SK-N-SH (cell line): Measurements from ENCODE around the gene GRB7.
"Not testable (repeated sequence)": the region's sequence is repeated elsewhere in the genome, so short reads cannot be mapped to it uniquely, and the experiment has no call there.

ENCODE experiments used
- CHD2 ChIP-seq: fragments of 150-350 bp; IDR thresholded peaks from 2 replicates; pipeline ENCODE4 v1.6.1; 2018; ENCODE audit warnings: low read length; ENCODE audit not compliant: partially characterized antibody
- CTCF ChIP-seq: fragments of 200-600 bp; sonication (generic); IDR thresholded peaks from 2 replicates; pipeline ENCODE4 v1.6.1; 2017; ENCODE audit warnings: antibody characterized with exemption, mild to moderate bottlenecking, moderate library complexity
- EP300 ChIP-seq, 2 experiments: IDR thresholded peaks; 2 replicates each; pipeline versions ENCODE4 v1.4.0 to v1.6.1; 2012; ENCODE audit warnings: borderline replicate concordance in 1 of 2, low read depth in 1 of 2, low read length in 1 of 2
- EZH2phosphoT487 ChIP-seq: fragments of 200-600 bp; sonication (generic); IDR thresholded peaks from 2 replicates; pipeline ENCODE4 v1.6.1; 2017; ENCODE audit warnings: low read depth, mixed run types, mild to moderate bottlenecking, antibody characterized with exemption, moderate library complexity, borderline replicate concordance
- MAX ChIP-seq: IDR thresholded peaks from 2 replicates; pipeline ENCODE4 v1.4.0; 2012; ENCODE audit warnings: low read depth
- MXI1 ChIP-seq: IDR thresholded peaks from 2 replicates; pipeline ENCODE4 v1.6.1; 2012; ENCODE audit warnings: mild to moderate bottlenecking, low read depth, low read length, improper control_type of control experiment
- POLR2AphosphoS5 ChIP-seq: IDR thresholded peaks from 2 replicates; pipeline ENCODE4 v1.6.1; 2012; ENCODE audit warnings: low read depth, low read length
- RAD21 ChIP-seq: IDR thresholded peaks from 2 replicates; pipeline ENCODE4 v1.6.1; 2012; ENCODE audit warnings: mild to moderate bottlenecking, low read length
- RCOR1 ChIP-seq: fragments of 150-350 bp; IDR thresholded peaks from 2 replicates; pipeline ENCODE4 v1.6.1; 2017; ENCODE audit warnings: antibody characterized with exemption, low read length
- SMC3 ChIP-seq: IDR thresholded peaks from 2 replicates; pipeline ENCODE4 v1.6.1; 2012; ENCODE audit warnings: low read depth, low read length, improper control_type of control experiment

DNA sequence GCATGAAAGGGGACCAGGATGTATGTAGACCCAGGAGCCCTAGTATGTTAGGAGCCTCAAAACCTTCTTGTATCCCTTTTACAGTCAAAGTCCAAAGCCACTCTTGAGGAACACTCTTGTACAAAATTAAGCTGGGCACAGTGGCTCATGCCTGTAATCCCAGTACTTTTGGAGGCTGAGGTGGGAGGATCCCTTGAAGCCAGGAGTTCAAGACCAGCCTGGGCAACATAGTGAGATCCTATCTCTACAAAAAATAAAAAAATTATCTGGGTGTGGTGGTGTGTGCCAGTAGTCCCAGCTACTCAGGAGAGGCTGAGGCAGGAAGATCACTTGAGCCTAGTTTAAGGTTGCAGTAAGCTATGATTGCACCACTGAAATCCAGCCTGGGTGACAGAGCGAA lies 11.8 kb upstream of the GRB7 start:
- not testable (repeated sequence) for TF ChIP-seq RCOR1; SMC3; MAX; POLR2AphosphoS5; MXI1; EZH2phosphoT487; RAD21; CHD2; EP300 (IDR thresholded peaks at IDR 0.05; ENCODE audit: borderline replicate concordance in 1 of 2, low read depth in 1 of 2, low read length in 1 of 2); CTCF
